ENCODE results near the gene PCDHGA12.
"Not testable (repeated sequence)": the region's sequence is repeated elsewhere in the genome, so short reads cannot be mapped to it uniquely, and the experiment has no call there.

Gene PCDHGA12

GRCh38 chr5:141407790-141408505, 22.4 kb upstream of the PCDHGA12 start, which contains the start of gene PCDHGB6:
Gene PCDHGB6, plus strand, starts transcription at chr5:141408021. Its CDS starts 182 bp downstream, at chr5:141408203.
- DNase-seq (ENCODE audit: low read depth) = not testable (repeated sequence)

DNA sequence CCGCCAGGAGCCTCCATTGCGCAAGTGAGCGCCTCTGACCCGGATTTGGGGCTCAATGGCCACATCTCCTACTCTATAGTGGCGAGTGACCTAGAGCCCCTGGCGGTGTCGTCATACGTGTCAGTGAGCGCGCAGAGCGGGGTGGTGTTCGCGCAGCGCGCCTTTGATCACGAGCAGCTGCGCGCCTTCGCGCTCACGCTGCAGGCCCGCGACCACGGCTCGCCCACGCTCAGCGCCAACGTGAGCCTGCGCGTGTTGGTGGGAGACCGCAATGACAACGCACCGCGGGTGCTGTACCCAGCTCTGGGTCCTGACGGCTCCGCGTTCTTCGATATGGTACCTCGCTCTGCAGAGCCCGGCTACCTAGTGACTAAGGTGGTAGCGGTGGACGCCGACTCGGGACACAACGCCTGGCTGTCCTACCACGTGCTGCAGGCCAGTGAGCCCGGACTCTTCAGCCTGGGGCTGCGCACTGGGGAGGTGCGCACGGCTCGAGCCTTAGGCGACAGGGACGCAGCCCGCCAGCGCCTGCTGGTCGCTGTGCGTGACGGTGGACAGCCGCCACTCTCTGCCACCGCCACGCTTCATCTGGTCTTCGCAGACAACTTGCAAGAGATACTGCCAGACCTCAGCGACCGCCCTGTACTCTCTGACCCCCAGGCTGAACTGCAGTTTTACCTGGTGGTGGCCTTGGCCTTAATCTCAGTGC, 20.6 kb upstream of the PCDHGA12 start:
- DNase-seq (ENCODE audit: low read depth) = no peak

DNA sequence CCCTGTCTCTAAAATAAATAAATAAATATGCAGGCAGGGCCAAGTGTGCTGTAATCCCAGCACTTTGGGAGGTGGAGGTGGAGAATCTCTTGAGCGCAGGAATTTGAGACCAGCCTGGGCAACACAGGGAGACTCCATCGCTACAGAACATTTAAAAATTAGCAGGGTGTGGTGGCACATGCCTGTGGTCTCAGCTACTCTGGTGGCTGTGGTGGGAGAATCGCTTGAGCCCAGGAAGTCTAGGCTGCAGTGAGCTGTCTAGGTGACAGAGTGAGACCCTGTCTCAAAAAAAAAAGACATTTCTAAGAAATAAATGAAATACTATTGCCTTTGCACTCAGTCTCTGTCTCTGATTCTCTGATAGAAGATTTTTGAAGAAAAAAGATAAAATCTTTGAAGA, 18.7 kb upstream of the PCDHGA12 start:
- DNase-seq (ENCODE audit: low read depth) = no peak

DNA sequence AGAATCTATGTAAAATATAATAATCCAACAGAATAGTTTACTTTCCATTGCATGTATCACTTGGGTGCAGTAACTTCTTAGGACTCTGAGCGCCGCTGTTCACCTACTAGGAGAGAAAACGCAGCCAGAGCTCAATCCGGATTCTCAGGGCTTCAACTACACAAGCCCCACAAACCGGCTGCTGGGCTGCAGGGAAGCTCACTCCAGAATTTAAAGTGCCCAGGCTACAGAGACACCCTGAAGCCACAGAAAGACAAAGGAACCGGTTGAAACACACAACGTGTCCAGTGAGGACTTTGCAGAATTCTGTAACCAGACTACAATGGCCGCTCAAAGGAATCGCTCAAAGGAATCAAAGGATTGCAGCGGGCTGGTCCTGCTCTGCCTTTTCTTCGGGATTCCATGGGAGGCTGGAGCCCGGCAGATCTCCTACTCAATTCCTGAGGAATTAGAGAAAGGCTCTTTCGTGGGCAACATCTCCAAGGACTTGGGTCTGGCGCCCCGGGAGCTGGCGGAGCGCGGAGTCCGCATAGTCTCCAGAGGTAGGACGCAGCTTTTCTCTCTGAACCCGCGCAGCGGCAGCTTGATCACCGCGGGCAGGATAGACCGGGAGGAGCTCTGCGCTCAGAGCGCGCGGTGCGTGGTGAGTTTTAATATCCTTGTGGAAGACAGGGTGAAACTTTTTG, 17.3 kb upstream of the PCDHGA12 start, which contains the start of gene PCDHGA10:
Gene PCDHGA10, plus strand, starts transcription at position 134 of the 686 bp plus-strand sequence. Its CDS starts 189 bp downstream, at position 323.
- no peak for DNase-seq (ENCODE audit: low read depth)

DNA sequence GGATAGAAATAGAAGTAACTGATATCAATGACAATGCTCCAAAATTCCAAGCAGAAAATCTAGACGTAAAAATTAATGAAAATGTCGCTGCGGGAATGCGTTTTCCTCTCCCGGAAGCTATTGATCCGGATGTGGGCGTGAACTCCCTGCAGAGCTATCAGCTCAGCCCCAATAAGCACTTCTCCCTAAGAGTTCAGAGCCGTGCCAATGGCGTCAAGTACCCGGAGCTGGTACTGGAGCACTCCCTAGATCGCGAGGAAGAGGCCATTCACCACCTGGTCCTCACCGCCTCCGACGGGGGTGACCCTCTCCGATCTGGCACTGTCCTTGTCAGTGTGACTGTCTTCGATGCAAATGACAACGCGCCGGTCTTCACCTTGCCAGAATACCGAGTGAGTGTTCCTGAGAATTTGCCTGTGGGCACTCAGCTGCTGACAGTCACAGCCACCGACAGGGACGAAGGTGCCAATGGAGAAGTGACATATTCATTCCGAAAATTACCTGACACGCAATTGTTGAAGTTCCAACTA, 16.7 kb upstream of the PCDHGA12 start:
- DNase-seq (ENCODE audit: low read depth) = no peak

GRCh38 chr5:141414548-141415274, 15.6 kb upstream of the PCDHGA12 start:
- not testable (repeated sequence) for DNase-seq (ENCODE audit: low read depth)

DNA sequence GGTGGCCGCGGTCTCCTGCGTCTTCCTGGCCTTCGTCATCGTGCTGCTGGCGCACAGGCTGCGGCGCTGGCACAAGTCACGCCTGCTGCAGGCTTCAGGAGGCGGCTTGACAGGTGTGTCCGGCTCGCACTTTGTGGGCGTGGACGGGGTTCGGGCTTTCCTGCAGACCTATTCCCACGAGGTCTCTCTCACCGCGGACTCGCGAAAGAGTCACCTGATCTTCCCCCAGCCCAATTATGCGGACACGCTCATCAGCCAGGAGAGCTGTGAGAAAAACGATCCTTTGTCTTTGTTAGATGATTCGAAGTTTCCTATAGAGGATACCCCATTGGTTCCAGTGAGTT, 15.1 kb upstream of the PCDHGA12 start:
- DNase-seq (ENCODE audit: low read depth) = not testable (repeated sequence)

DNA sequence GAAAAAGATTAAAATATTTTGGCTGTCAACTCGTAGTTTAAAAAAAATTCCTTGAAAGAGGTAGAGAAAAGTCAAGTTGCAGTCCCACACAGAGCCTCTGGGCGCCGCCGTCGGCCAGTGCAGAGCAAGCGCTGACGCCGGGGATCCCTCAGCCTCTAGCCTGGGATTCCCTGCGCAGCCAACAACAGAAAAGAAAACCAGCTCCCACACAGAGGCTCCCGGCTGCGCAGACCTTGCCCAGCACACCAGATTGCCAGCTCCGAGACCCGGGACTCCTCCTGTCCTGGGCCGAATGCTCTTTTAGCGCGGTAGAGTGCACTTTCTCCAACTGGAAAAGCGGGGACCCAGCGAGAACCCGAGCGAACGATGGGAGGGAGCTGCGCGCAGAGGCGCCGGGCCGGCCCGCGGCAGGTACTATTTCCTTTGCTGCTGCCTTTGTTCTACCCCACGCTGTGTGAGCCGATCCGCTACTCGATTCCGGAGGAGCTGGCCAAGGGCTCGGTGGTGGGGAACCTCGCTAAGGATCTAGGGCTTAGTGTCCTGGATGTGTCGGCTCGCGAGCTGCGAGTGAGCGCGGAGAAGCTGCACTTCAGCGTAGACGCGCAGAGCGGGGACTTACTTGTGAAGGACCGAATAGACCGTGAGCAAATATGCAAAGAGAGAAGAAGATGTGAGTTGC, 12.7 kb upstream of the PCDHGA12 start, which contains the start of gene PCDHGB7:
Gene PCDHGB7, plus strand, starts transcription at position 184 of the 679 bp plus-strand sequence. Its CDS starts 183 bp downstream, at position 367.
- not testable (repeated sequence) for DNase-seq (ENCODE audit: low read depth)

GRCh38 chr5:141419074-141419880, 11.0 kb upstream of the PCDHGA12 start:
- DNase-seq (ENCODE audit: low read depth) = no peak

GRCh38 chr5:141420855-141421488, 9.3 kb upstream of the PCDHGA12 start, which contains the start of gene PCDHGA11:
Gene PCDHGA11, plus strand, starts transcription at chr5:141421051. Its CDS starts 177 bp downstream, at chr5:141421228.
- DNase-seq (ENCODE audit: low read depth) = no peak

GRCh38 chr5:141421489-141421855, 8.8 kb upstream of the PCDHGA12 start:
- DNase-seq (ENCODE audit: low read depth) = no peak

GRCh38 chr5:141422742-141423291, 7.5 kb upstream of the PCDHGA12 start:
- no peak for DNase-seq (ENCODE audit: low read depth)

DNA sequence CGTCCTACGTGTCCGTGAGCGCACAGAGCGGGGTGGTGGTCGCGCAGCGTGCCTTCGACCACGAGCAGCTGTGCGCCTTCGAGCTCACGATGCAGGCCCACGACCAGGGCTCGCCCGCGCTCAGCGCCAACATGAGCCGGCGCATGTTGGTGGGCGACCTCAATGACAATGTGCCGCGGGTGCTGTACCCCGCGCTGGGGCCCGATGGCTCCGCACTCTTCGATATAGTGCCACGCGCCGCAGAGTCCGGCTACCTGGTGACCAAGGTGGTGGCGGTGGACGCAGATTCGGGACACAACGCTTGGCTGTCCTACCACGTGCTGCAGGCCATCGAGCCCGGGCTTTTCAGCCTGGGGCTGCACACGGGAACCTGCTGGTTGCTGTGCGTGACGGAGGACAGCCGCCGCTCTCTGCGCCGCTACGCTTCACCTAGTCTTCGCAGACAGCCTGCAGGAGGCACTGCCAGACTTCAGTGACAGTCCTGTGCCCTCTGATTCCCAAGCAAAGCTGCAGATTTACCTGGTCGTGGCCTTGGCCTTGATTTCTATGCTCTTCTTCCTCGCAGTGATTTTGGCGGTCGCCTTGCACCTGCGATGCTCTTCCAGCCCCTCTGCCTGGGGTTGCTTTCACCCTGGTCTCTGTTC, 2.4 kb upstream of the PCDHGA12 start:
- DNase-seq (ENCODE audit: low read depth) = no peak

- DNase-seq (ENCODE audit: low read depth) = no peak
Measured at GRCh38 chr5:141431286-141431685, 979 bp downstream of the PCDHGA12 start.

DNA sequence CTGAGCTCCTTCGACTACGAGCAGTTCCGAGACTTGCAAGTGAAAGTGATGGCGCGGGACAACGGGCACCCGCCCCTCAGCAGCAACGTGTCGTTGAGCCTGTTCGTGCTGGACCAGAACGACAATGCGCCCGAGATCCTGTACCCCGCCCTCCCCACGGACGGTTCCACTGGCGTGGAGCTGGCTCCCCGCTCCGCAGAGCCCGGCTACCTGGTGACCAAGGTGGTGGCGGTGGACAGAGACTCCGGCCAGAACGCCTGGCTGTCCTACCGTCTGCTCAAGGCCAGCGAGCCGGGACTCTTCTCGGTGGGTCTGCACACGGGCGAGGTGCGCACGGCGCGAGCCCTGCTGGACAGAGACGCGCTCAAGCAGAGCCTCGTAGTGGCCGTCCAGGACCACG, 2.0 kb downstream of the PCDHGA12 start:
- not testable (repeated sequence) for DNase-seq (ENCODE audit: low read depth)

DNA sequence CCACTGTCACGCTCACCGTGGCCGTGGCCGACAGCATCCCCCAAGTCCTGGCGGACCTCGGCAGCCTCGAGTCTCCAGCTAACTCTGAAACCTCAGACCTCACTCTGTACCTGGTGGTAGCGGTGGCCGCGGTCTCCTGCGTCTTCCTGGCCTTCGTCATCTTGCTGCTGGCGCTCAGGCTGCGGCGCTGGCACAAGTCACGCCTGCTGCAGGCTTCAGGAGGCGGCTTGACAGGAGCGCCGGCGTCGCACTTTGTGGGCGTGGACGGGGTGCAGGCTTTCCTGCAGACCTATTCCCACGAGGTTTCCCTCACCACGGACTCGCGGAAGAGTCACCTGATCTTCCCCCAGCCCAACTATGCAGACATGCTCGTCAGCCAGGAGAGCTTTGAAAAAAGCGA, 2.4 kb downstream of the PCDHGA12 start:
- DNase-seq (ENCODE audit: low read depth) = not testable (repeated sequence)

DNA sequence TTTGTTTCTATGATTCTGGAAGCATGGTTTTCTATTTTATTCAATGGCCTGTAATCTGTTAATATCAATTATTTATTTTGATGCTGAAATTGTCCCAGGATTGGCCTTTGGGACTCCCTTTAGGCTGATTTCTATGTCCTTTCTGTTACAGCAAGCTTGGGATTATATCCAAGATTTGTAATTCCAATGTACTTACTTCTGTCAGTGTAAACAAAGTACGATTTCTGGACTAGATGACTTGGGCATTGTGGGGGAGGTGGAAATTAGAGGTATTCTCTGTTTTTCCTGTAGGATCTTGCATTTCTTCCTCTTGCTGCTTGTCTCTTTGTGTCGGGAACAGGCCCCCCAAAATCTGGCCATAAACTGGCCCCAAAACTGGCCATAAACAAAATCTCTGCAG, 3.7 kb downstream of the PCDHGA12 start:
- DNase-seq (ENCODE audit: low read depth) = no peak

- no peak for DNase-seq (ENCODE audit: low read depth)
Measured at GRCh38 chr5:141437221-141437620, 6.9 kb downstream of the PCDHGA12 start.
